GM12864 (cell line): ENCODE measurements around the gene CHD5.

Experiments
- DNase-seq: peaks from one replicate; pipeline ENCODE4 v3.0.0-alpha.2; 2011; ENCODE audit warnings: low read depth
- H3K4me3 ChIP-seq: 2 replicates; pipeline ENCODE4 v1.5.1; 2011; ENCODE audit warnings: mild to moderate bottlenecking, low read depth, low read length, control low read depth
- CTCF ChIP-seq: IDR thresholded peaks from 2 replicates; pipeline ENCODE4 v1.5.1; 2011; ENCODE audit warnings: low read depth, mild to moderate bottlenecking, moderate library complexity, low read length, control low read depth, inconsistent platforms; ENCODE audit errors: missing control alignments

The CHD5 gene

GRCh38 chr1:6101826-6102531, 78.1 kb downstream of the CHD5 start:
- H3K4me3 ChIP-seq = no peak overlapping the region
- DNase-seq = no peak
- TF ChIP-seq CTCF = no peak

GRCh38 chr1:6100861-6101783, 79.0 kb downstream of the CHD5 start:
- H3K4me3 ChIP-seq = no peak overlapping the region
- DNase-seq = no peak

GRCh38 chr1:6099787-6100765, 80.0 kb downstream of the CHD5 start:
- no peak for TF ChIP-seq CTCF
- no peak overlapping the region for H3K4me3 ChIP-seq
- DNase-seq = no peak

More at GRCh38 chr1:6100861-6101783, 79.0 kb downstream of the CHD5 start:
- no peak for TF ChIP-seq CTCF

- no peak for TF ChIP-seq CTCF
- H3K4me3 ChIP-seq = no peak overlapping the region
- DNase-seq = no peak
These were observed 80.8 kb downstream of the CHD5 start for GRCh38 chr1:6099297-6099696.

- DNase-seq = no peak
- no peak overlapping the region for H3K4me3 ChIP-seq
- no peak for TF ChIP-seq CTCF
These were observed 81.6 kb downstream of the CHD5 start for GRCh38 chr1:6098303-6099215.

- no peak overlapping the region for H3K4me3 ChIP-seq
- no peak for DNase-seq
- TF ChIP-seq CTCF = no peak
These were observed 82.3 kb downstream of the CHD5 start for GRCh38 chr1:6097824-6098223.
